Activated CD8-positive, alpha-beta memory T cell treated with anti-CD3 and anti-CD28 coated beads, Interleukin-2, amount 50 U/mL, for 48 hours (primary cell): ENCODE data around the gene PLA2G2C.

Source experiments
- DNase-seq: peaks from one replicate; pipeline ENCODE4 v3.0.0-alpha.2; 2020

Gene PLA2G2C

DNA sequence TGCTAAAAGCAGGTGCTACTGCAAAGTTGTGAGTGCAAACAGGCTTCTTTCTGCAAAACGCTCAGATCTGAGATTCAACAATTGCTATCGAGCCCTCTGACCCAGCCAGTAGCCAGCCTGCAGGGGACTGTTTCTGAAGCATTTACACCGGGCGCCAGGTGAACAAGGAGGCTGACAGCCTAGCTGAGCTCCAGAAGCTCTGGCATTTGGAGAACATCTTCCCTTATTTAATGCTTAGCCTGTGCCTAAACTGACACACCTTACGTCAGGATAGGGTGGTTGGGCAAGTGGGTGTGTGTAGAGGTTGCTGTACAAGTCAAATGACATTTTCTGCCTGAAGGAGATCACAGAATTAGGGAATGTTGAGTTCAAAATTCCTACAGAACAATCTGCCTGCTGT is 15.8 kb upstream of the PLA2G2C start:
- no peak for DNase-seq

DNA sequence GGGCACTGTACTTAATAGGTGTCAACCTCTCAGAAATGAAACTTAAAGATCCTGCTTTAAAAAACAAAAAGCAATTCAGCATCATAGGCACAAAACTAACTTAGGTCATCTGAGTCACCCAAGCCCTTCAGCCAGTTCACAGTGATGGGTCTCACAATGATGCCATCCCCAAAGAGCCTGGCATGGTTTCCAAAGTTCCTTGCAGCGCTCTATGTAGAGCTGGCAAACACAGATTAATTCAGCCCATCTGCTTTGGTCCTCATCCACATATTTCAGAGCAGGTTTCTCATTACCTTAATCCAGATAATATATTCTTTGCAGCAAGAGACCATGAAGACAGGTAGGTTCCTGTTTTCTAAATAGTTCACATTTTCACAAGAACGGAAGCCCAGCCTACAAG is 14.6 kb upstream of the PLA2G2C start:
- no peak for DNase-seq

DNA sequence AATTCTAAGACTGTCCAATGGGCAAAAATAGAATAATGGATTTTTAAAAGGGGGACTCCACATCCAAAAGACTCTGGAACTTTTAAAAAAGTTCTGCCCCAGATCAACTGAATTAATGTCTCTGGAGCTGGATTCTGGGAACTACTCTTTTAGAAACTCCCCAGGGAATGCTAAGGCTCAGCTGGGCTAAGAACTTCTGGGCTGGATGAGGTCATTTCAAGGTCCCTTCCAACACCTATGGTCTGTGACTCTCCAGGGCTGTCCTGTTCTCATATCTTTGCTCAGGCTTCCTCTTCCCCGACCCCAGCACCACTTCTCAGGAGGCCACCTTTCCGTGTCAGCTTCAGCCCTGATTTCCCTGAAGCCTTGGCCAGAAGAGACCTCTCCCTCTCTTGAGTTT is 13.5 kb upstream of the PLA2G2C start:
- no peak for DNase-seq

DNA sequence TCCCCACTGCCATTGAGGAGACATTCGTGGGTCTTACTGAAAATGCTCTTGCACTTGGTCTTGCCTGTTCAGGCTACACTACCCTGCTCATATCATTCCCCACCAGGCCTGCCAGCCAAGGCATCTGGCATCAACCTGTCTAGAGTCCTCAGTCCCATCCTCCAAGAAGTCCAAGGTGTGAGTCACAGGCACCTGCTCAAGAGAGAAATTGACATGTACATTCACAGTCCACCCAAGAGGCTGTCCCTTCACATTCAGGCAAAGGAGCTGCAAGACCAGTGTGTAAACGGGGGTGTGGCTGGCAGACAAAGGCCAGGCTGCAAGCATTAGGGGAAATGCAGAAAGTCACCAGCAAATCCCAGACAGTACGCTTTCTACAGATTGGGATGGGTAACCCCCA is 13.1 kb upstream of the PLA2G2C start:
- DNase-seq = no peak

DNA sequence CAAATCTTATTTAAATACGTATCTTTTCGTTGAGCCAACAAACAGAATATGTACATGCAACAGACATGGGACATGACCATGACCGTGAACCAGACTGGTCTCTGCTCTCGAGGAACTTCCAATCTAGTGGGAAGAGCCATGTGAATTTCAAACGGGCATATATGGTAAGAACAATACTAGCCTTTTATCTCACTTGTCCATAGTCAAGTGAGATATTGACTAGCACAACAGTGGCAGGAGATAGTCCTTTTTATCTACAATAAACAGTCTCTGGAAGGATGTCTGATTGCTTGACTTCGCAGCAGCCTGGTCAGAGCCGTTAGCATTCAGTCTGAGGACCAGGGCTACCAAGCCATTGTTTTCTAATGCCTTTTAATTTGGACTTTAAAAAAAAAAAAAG is 12.6 kb upstream of the PLA2G2C start:
- no peak for DNase-seq

DNA sequence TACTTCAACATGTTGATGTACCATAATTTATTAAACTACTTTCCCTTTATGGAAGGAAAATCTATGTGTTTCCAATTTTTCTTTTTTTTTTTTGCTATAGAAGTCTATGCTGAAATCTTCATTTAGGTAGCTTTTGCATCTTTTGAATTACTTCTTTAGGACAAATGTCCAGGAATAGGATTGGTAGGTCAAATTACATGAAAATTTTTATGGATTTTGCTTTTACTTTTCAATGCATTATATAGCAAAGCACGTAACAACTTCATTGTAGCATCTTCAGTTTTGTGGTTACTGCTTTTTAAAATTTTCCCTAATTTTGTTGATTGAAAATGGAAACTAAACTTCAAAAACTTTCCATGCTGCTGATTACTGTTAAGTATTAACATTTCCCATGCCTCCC is 12.0 kb upstream of the PLA2G2C start:
- no peak for DNase-seq

DNA sequence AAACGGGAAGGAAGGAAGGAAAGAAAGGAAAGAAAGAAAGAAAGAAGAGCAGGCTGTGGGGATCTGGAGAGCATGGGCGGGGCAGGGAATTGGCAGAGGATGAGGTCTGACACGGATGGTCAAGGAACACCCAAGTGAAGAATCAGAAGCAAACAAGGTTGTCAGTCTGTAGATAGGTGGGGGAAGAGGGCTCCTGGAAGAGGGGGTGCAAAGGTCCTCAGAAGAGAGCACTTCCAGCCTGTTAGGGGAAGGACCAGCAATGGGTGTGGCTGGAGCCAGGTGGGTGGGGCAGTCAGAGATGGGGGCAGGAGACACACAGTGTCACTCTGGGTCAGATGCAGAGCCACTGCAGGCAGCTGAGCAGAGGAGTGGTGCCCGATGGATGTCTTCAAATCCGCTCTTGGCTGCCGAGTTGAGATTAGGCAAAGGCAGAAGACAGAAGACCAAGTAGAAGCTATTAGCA is 11.0 kb upstream of the PLA2G2C start:
- DNase-seq = no peak

DNA sequence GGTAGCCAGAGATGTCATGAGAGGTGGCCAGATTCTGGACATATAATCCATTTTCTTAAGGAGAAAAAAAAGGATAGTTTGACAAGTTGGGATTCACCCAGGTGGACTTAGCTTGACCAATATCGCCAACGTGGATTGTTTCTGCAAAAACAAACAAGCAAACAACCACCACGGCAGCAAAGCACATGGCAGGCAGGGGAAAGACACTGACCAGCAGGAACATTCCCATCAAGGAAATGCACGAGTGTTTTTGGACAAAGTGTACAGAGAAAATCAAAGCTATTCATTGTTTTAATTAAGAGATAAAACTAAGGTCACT is 9.1 kb upstream of the PLA2G2C start:
- DNase-seq = no peak

DNA sequence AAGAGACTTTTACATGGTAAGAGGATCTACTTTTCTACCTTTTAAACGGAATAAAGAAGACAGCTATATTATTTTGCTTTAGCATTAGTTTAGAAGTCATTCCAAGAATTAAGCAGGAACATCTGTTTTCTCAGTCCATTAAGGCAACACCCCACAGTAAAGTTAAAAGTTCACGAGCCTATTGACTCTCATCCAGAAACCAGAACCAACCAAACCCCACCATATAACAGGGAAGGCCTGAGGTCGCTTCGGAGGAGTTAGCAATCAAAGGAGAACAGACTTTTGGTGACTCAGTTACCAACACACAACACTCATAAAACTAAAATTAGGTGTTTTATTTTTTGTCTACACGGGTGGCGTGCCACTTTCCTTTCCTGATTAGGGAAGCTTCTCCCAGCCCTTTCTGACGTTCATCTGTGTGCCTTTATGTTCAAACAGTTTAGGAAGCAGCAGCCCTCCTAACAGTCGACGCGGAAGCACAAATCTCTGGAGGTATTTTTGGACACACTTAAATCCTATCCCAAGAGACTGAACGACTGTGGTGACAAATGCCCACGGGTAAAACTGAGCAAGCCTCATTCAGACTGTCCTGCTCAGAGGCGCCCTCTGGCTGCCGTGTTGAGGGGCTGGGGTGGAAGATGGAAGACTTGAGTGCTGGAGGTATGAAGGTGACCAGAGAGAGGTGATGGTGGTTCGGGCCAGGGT is 8.6 kb upstream of the PLA2G2C start:
- peak; percentile 88 for DNase-seq

DNA sequence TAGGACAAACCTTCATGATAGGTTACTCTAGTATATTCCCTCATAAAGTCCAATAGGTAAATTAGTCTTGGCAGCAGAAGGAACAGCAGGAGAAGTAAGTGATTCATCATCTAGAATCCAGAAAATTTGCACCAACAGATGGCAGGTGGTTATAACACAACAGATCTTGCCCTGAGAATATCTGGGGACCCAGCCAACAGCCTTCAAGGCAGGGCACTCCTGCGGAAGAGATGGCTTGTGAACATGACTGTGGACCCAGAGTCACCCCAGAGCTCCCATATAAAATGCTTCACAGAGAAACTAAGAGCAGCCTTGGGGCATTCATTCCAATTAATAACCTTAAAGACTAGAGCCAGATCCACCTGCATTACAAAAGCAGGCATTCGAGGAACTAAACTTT is 7.9 kb upstream of the PLA2G2C start:
- DNase-seq = no peak

DNA sequence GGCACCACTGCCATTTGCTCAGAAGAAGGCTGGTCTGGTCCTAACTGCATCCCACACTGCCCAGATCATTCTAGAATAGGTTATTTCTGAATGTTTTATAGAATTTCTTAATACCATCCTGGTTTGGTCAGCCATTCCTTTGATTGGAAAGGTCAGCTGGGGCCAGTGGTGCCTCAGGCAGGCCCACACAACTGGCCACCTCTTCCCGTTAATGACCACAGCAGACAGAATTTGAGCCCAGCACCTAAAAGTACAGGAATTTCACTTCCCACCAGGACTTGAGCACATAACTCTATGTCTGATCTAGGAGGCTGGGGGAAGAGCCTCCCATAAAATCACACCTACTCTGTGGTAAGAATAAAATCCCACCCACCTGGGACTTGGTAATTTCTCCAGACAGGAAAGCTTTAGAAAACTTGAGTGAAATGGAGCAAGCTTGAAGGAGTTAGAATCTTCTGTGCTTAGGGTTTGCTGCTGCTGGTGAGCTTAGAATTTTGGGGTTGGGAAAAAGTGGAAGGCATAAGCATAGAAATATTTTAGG is 6.6 kb upstream of the PLA2G2C start:
- no peak for DNase-seq

DNA sequence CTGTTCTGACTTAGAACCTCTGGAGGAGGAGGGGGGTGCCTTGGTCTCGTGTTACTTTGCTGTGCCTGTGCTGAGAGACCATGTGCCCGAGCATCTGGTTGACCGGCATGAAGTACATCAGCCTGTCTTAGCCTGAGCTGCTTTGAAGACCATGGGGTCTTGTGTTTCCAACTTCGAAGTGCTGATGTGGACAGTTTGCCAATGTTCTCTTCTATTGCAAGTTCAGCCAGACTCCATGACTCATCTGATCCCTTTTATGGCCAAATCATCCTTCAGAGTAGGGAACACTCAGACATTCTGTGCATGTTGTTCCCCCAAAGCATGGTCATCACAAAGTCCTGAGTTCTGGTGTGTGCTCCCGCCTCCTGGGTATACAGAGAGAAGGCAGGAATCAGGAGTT is 6.0 kb upstream of the PLA2G2C start:
- DNase-seq = no peak

DNA sequence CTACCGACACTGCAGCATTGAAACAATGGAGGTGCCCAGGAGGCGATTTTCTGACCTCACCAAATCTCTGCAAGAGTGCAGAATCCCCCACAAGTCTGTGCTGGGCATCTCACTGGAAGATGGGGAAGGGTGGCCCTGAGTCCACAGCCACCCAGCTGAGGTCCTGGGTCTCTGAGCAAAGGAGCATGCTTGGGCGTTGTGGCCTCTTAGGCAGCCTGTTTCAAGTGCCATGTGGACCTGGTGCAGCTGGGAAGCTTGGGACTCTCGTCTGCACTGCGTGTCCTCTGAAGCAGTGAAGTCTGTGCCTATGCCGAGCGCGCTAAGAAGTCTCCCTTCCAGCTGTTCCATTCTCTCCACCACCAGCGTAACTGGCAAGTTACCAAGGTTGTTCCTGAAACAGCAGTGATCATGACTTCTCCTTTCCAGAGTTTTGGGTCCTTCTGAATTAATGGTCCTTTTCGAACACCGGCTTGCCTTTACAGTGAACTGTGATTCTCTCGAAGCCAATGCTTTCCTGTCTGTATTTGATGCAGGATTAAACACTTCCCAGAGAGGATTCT is 5.0 kb upstream of the PLA2G2C start:
- no peak for DNase-seq

DNA sequence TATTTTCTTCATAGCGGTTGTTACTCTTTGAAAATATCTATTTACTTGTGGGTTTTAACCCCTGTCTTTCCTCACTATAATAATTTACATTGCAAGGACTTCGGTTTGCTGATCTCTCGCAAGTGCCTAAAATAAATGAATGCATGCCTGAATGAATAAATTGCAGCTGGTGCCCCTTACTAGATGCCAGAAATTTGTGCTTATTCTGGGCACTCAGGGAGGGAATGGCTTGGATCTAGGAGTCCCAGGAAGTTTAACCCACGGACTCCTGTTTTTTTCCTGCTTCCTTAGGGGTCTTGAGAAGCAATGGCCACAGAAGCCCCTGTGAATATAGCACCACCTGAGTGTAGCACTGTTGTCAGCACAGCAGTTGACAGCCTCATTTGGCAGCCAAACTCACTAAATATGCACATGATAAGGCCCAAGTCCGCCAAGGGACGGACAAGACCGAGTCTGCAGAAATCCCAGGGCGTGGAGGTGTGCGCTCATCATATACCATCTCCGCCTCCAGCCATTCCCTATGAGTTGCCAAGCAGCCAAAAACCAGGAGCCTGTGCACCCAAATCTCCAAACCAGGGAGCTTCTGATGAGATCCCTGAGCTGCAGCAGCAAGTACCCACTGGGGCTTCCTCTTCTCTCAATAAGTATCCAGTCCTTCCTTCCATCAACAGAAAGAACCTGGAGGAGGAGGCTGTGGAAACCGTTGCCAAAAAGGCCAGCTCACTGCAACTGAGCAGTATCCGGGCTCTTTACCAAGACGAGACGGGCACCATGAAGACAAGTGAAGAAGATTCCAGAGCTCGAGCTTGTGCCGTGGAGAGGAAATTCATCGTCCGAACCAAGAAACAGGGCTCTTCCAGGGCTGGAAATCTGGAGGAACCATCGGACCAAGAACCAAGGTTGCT is 4.2 kb upstream of the PLA2G2C start:
- DNase-seq = no peak

DNA sequence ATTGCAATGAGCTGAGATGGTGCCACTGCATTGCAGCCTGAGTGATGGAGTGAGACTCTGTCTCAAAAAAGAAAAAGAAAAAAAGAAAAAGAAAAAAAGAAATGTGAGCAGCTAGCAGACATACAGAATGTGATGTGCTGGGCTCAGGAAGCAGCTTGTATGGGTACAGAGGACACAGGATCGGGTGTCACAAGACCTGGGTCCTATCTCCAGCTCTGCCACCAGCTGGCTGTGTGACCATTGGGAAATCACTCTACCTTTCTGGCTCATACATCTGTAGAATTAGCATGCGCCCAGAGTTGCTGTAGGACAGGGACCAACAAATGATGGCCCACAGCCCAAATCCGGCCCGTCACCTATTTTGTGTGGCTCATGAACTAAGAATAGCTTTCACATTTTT is 3.3 kb upstream of the PLA2G2C start:
- no peak for DNase-seq

DNA sequence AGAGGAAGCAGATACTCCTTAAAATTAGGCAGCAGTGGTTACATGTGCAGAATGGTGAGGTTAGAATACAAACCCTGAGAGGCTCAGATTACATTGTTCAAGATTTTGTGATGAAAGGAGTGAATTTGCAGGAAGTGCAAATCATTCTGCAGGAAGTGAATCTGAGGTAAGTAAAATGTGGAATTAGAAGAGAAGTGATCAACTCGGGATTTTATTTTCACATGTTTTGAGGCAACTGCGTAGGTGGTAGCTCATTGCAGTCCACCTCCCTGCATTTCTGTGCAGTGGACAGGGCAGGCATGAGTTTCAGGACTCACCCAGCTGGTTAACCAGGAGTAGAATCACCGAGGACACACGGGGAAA is 2.1 kb upstream of the PLA2G2C start:
- DNase-seq = no peak

DNA sequence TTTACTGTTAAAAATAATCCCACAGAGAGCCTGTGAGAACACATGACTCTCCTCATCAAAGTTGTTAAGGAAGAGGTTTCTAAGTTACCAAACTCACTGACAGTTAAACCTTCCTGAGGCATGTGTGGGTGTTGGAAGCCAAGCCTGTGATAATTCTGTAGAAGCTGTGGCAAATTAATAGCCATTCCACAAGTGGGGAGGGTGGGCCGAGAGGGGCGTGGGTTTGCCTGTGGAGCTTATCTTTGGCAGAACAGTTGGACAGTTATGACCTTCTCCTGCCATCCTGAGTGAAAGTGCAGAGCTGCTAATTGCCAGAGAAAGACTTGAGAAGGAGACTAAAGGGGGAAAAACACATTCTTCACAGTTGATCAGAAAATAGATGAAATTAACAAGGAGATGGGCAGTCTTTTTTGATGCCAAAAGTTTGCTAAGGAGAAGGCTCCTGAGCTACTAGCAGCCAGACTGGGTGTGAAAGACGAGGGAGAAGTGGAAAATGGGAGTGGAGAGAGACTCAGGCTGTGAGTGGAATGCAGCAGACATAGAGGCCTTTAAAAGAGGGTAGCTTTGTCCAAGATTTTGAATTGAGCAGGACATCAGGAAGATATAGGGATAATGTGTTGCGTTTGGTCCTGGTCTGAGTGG is 1.6 kb upstream of the PLA2G2C start:
- DNase-seq = no peak

DNA sequence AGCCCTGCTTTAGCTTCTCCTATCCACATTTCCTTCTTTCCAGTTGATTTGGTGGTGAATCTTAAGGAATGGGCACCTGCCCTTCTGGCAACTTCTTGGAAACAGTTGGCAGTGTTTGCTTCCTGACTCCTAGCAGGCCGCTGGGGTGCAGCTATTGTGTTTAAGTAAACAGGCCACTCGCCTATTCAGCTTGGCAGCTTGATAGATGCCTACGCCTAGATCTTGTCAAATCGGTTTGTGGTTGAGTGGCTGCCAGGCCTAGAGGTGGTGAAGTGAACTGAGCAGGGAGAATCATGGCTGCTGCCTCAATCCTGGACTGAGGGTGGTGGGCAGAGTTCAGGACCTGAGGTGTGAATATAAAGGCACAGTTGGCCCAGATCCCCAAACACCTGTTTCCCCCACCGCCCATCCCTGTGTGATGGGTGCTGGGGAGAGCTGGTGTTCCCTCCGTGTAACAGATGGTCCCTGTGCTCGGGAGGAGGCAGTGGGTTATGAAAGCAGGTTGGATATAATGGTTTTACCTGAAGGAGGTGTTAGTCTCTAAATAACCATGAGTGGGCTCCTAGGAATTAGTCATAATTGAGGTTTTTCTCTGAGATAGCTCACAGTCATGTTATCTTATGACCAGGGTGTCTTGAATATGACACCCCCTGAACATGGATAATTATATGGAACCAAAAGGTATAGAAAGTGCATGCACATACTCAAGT is 940 bp upstream of the PLA2G2C start:
- peak; percentile 65 for DNase-seq

DNA sequence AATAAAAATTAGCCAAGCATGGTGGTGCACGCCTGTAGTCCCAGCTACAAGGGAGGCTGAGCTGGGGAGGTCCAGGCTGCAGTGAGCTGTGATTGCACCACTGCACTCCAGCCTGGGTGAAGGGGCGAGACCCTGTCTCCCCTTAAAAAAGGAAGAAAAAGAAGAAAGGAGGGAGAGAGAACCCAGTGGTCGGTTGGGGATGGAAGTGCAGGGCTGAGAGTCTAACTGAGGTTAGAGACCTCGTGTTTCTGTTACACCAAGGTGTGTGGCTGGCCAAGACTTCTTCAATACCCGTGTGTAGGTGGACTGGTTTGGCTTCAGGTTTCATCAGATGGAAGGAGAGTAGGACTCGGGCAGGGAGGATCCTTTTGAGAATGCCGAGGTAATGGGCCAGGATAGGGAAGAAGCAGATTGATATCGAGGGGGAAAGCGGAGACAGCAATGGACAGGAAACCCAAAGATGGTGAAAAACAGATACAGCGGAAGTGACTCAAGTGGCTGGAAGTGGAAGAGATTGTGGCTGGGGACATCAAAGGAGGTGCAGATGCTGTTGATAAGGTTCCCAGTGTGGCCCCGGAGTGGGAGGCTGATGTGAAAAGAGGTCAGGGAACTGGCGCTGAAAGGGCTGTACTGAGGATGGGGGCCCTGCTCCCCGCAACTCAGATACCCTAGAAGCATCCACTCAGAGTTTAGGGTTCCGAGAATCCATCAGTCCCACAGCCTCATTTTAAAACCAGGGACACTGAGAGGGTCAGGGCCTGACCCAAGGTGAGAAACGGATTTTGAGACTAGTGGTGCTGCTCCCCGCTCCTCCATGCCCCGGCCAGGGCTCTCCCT is 1.1 kb downstream of the PLA2G2C start:
- peak; percentile 78 for DNase-seq

DNA sequence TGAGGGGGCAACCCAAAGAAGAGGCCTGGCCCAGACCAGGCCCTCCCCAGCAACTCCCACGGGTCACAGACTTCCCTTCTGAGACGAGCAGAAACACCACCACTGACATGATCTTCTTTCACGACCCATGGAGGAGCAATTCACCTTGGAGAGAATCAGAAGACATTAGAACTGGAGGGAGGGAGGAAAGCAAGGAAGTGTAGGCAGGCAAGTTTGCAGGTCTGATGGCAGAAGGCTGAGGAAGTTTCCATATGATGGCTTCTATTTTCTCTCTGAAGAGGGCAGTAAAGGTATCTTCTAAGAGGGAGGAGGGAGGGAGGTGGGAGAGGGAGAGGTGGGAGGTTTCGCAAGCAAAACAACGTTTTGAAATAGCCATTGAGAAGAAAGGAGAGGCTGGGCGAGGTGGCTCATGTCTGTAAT is 1.8 kb downstream of the PLA2G2C start:
- DNase-seq = no peak

DNA sequence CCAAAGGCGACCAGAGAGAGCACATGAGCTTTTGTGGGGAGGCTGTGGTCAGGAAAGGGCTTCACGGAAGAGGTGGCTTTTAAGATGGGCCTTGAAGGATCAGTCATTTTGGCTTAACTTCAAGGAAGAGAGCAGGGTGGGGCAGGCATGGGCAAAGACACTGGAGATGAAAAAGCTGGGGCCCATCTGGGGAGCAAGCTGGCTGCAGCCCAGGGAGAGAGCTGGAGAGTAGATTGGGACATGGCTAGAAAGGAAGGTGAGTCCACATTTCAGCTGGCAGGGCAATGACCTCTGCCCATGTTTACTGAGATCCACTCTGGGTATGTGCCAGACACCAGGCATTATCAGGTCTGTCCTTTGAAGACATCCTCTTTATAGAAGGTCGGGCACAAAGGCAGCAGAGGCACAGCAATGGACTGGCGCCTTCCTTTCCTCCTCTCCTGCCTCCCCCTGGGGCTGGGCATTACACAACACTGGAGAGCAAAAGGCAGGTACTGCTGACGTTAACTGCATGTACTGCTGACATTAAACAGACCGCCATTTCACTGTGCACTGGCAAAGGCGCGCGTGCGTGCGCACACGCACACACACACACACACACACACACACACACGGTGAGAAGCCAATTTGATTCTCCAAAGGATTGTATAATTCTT is 2.6 kb downstream of the PLA2G2C start:
- DNase-seq = no peak
